KMS-11 (cell line): ENCODE measurements around the gene VSTM4.

ENCODE experiments used
- H2AFZ ChIP-seq: fragments of 200-600 bp; sonication (generic); 2 replicates; pipeline ENCODE4 v1.6.1; 2016; ENCODE audit warnings: antibody characterized with exemption, mixed run types, low read depth
- H3K27ac ChIP-seq: fragments of 200-600 bp; sonication (generic); 2 replicates; pipeline ENCODE4 v1.6.1; 2016; ENCODE audit warnings: mild to moderate bottlenecking, mixed run types
- H3K27me3 ChIP-seq: fragments of 200-600 bp; sonication (generic); 2 replicates; pipeline ENCODE4 v1.6.1; 2017; ENCODE audit warnings: mild to moderate bottlenecking, low read depth, mixed run types, moderate library complexity; ENCODE audit not compliant: insufficient read depth
- H3K36me3 ChIP-seq: fragments of 200-600 bp; sonication (generic); 2 replicates; pipeline ENCODE4 v1.6.1; 2017; ENCODE audit warnings: mild to moderate bottlenecking, mixed run types; ENCODE audit not compliant: insufficient read depth
- H3K4me1 ChIP-seq: fragments of 200-600 bp; sonication (generic); 2 replicates; pipeline ENCODE4 v1.6.1; 2016; ENCODE audit warnings: mild to moderate bottlenecking, low read depth, mixed run types; ENCODE audit not compliant: poor library complexity, severe bottlenecking
- H3K4me2 ChIP-seq: fragments of 200-600 bp; sonication (generic); 2 replicates; pipeline ENCODE4 v1.7.0; 2016; ENCODE audit warnings: mild to moderate bottlenecking, mixed run types
- H3K4me3 ChIP-seq: fragments of 200-600 bp; sonication (generic); IDR thresholded peaks from 2 replicates; pipeline ENCODE4 v1.6.1; 2017; ENCODE audit warnings: low read depth, low read length, mixed read lengths; ENCODE audit not compliant: insufficient read depth
- H3K79me2 ChIP-seq: fragments of 200-600 bp; sonication (generic); 2 replicates; pipeline ENCODE4 v1.6.1; 2016; ENCODE audit warnings: low read depth, mixed run types; ENCODE audit not compliant: insufficient read depth
- H3K9ac ChIP-seq: fragments of 200-600 bp; sonication (generic); 2 replicates; pipeline ENCODE4 v1.6.1; 2016; ENCODE audit warnings: mild to moderate bottlenecking, mixed run types
- H4K20me1 ChIP-seq: fragments of 200-600 bp; sonication (generic); 2 replicates; pipeline ENCODE4 v1.6.1; 2016; ENCODE audit warnings: mild to moderate bottlenecking, mixed run types; ENCODE audit not compliant: insufficient read depth
- TF ChIP-seq, protein P1 (sequence below): fragments of 200-600 bp; sonication (generic); conservative IDR thresholded peaks from 2 replicates; pipeline ENCODE4 v1.6.1; 2017; ENCODE audit warnings: low read depth, mild to moderate bottlenecking, antibody characterized with exemption, low read length, moderate library complexity, mixed read lengths

The VSTM4 gene

DNA sequence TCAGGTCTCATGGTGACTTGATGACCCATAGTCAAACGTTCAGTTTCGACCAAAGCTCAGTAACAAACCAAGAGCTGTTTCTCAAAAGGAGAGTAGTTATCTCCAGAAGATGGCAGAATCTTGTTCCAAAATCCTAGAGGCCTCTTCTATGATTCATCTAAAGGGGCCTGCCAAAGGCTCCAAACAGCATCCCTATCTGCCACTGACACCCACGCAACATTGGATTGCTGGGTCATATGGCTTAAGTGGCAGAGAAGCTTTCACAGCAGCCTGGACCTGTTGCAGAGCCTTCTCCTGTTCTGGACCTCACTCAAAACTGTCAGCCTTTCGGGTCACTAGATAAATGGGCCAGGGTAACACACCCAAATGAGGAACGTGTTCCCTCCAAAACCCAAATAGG, 121.7 kb downstream of the VSTM4 start:
- H3K9ac ChIP-seq: no peak overlapping the region
- no peaks in the 10 kb centered on the region for H3K27me3 ChIP-seq
- no peaks in the 10 kb centered on the region for H3K36me3 ChIP-seq
- H3K27ac ChIP-seq: no peak overlapping the region
- H3K79me2 ChIP-seq: no peaks in the 10 kb centered on the region
- H3K4me3 ChIP-seq: no peak overlapping the region
- no peak overlapping the region for H2AFZ ChIP-seq
- TF ChIP-seq, protein P1, sequence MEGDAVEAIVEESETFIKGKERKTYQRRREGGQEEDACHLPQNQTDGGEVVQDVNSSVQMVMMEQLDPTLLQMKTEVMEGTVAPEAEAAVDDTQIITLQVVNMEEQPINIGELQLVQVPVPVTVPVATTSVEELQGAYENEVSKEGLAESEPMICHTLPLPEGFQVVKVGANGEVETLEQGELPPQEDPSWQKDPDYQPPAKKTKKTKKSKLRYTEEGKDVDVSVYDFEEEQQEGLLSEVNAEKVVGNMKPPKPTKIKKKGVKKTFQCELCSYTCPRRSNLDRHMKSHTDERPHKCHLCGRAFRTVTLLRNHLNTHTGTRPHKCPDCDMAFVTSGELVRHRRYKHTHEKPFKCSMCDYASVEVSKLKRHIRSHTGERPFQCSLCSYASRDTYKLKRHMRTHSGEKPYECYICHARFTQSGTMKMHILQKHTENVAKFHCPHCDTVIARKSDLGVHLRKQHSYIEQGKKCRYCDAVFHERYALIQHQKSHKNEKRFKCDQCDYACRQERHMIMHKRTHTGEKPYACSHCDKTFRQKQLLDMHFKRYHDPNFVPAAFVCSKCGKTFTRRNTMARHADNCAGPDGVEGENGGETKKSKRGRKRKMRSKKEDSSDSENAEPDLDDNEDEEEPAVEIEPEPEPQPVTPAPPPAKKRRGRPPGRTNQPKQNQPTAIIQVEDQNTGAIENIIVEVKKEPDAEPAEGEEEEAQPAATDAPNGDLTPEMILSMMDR: no peak
- no peaks in the 10 kb centered on the region for H4K20me1 ChIP-seq
- no peak overlapping the region for H3K4me2 ChIP-seq
- H3K4me1 ChIP-seq: no peaks in the 10 kb centered on the region

GRCh38 chr10:48990226-48990625, 125.1 kb downstream of the VSTM4 start:
- H3K36me3 ChIP-seq: no peaks in the 10 kb centered on the region
- TF ChIP-seq, protein P1: no peak
- no peak overlapping the region for H3K9ac ChIP-seq
- H3K4me3 ChIP-seq: no peak overlapping the region
- H3K27ac ChIP-seq: no peak overlapping the region
- H3K4me2 ChIP-seq: no peak overlapping the region
- no peaks in the 10 kb centered on the region for H3K79me2 ChIP-seq
- H3K4me1 ChIP-seq: no peaks in the 10 kb centered on the region
- no peaks in the 10 kb centered on the region for H3K27me3 ChIP-seq
- no peak overlapping the region for H2AFZ ChIP-seq
- no peaks in the 10 kb centered on the region for H4K20me1 ChIP-seq

DNA sequence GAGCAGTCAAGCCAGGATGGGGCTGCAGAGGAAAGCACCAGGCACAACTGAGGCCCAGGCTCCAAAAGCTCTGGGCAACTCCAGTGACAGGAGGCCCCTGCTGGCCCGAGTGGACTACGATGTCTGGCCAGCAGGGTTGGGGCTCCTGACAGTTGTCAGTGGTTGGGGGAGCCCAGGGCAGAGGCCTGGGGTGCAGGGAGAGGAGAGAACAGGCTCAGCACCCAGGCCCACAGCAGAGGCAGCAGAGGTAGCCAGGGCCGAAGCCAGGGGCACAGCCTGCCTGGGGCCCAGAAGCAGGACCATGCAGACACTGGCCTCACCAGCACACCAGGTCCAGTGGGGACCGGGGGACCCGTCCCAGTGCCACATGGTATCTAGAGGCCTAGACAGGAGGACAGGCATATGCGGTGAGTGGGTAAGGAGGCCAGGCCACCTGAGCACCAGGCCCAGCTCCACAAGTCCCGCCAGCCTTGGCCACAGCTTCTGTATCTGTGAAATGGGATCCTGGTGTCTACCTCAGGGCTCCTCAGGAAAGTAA, 129.6 kb downstream of the VSTM4 start:
- no peaks in the 10 kb centered on the region for H3K79me2 ChIP-seq
- no peak overlapping the region for H2AFZ ChIP-seq
- H3K27me3 ChIP-seq: no peaks in the 10 kb centered on the region
- no peak overlapping the region for H3K9ac ChIP-seq
- TF ChIP-seq, protein P1: no peak
- no peaks in the 10 kb centered on the region for H4K20me1 ChIP-seq
- no peaks in the 10 kb centered on the region for H3K4me1 ChIP-seq
- no peak overlapping the region for H3K4me2 ChIP-seq
- H3K4me3 ChIP-seq: no peak overlapping the region
- H3K36me3 ChIP-seq: no peaks in the 10 kb centered on the region
- H3K27ac ChIP-seq: no peak overlapping the region

DNA sequence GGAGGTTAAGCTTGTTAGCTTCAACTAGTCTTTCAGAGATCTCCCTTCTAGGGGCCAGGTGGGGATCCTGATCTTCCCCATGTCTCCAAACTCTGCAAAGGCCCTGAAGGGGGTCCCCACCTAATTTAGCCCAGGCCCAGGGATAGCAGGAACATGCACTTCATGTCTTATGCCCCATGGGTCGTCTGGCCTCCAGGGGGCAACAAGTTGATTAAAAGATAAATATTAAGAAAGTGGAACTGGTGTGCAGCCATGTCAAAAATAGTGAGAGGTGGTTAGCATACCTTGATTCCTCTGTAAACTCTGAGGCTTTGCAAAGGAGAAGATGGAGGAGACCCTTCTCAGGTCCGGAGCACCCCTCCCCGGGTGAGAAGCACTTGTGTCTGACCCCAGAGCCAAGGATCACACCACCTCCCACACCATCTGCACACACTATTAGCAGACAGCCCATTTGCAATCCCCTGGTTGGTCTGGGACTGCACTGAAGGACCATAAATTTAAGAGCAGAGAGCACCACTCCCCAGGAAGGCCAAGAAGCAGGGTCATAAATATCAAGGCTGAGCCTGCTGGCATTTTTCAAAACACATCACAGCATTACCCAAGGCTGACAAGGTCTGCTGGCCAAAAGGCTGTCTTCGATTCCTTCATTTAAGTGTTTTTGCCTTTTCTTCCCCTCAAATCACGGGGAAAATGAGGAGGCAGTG, 131.5 kb downstream of the VSTM4 start:
- Histone ChIP-seq H3K79me2 (no peaks in the 10 kb centered on the region), H3K27me3 (no peaks in the 10 kb centered on the region), H2AFZ (no peak overlapping the region), H4K20me1 (no peaks in the 10 kb centered on the region), H3K27ac (no peak overlapping the region), H3K9ac (no peak overlapping the region), H3K36me3 (no peaks in the 10 kb centered on the region), H3K4me3 (no peak overlapping the region), H3K4me1 (no peaks in the 10 kb centered on the region), H3K4me2 (no peak overlapping the region)
- TF ChIP-seq, protein P1: no peak
